Liver (tissue), 9 donors: ENCODE data around the gene EPB42. TPM values are rescaled to one million over a fixed set of nuclear protein-coding genes. Genes with fewer than 3 reads are reported as not detected.

ENCODE experiments used
- DNase-seq: peaks from one replicate; pipeline ENCODE4 v3.0.0-alpha.2; 2017; ENCODE audit warnings: low spot score
- H3K27ac ChIP-seq, 2 donors: one replicate each; pipeline ENCODE4 v1.7.0; 2013; ENCODE audit warnings: inconsistent platforms in 2 of 2, low read length in 2 of 2, control low read depth in 1 of 2, low read depth in 1 of 2, mild to moderate bottlenecking in 1 of 2
- H3K27me3 ChIP-seq, 4 donors: one replicate each; pipeline versions ENCODE4 v1.6.1 to v1.7.0; 2013; ENCODE audit warnings: low read length in 3 of 4, inconsistent platforms in 1 of 4, mild to moderate bottlenecking in 1 of 4, moderate library complexity in 1 of 4; ENCODE audit not compliant: control insufficient read depth in 4 of 4, insufficient read depth in 4 of 4
- H3K36me3 ChIP-seq, 4 donors: one replicate each; pipeline versions ENCODE4 v1.6.1 to v1.7.0; 2013; ENCODE audit warnings: low read length in 3 of 4, mild to moderate bottlenecking in 3 of 4, low read depth in 1 of 4, moderate library complexity in 1 of 4; ENCODE audit not compliant: control insufficient read depth in 4 of 4, insufficient read depth in 3 of 4
- H3K4me1 ChIP-seq, 4 donors: one replicate each; pipeline versions ENCODE4 v1.6.1 to v1.7.0; 2013; ENCODE audit warnings: low read length in 3 of 4, mild to moderate bottlenecking in 3 of 4, moderate library complexity in 1 of 4; ENCODE audit not compliant: control insufficient read depth in 4 of 4, insufficient read depth in 4 of 4
- H3K4me3 ChIP-seq, 3 donors: one replicate each; pipeline versions ENCODE4 v1.6.1 to v1.7.0; 2013; ENCODE audit warnings: low read length in 3 of 3, control low read depth in 1 of 3, low read depth in 1 of 3, mild to moderate bottlenecking in 1 of 3
- H3K9ac ChIP-seq, 2 donors: one replicate each; pipeline ENCODE4 v1.7.0; 2013; ENCODE audit warnings: low read length in 2 of 2, mild to moderate bottlenecking in 2 of 2, moderate library complexity in 2 of 2, control low read depth in 1 of 2, low read depth in 1 of 2
- H3K9me3 ChIP-seq, 4 donors: one replicate each; pipeline versions ENCODE4 v1.6.1 to v1.7.0; 2013; ENCODE audit warnings: low read length in 3 of 4; ENCODE audit not compliant: control insufficient read depth in 4 of 4
- CTCF ChIP-seq: fragments of 150-350 bp; IDR thresholded peaks from 2 replicates; pipeline ENCODE4 v1.5.1; 2017; ENCODE audit warnings: improper control_type of control experiment, low read depth, low read length; ENCODE audit not compliant: missing input control
- FOXA1 ChIP-seq: IDR thresholded peaks from 2 replicates; pipeline ENCODE4 v1.6.1; 2016; ENCODE audit warnings: antibody characterized with exemption
- GABPA ChIP-seq, 2 donors: IDR thresholded peaks in 1 of 2; conservative IDR thresholded peaks in 1 of 2; 2 replicates each; pipeline ENCODE4 v1.6.1; 2016; ENCODE audit warnings: antibody characterized with exemption in 2 of 2, mild to moderate bottlenecking in 1 of 2, moderate library complexity in 1 of 2
- JUND ChIP-seq, 2 donors: IDR thresholded peaks; 2 replicates each; pipeline ENCODE4 v1.6.1; 2016; ENCODE audit warnings: antibody characterized with exemption in 2 of 2
- MAX ChIP-seq: IDR thresholded peaks from 2 replicates; pipeline ENCODE4 v1.6.1; 2016; ENCODE audit warnings: antibody characterized with exemption
- NR2F2 ChIP-seq: IDR thresholded peaks from 2 replicates; pipeline ENCODE4 v1.6.1; 2016; ENCODE audit warnings: antibody characterized with exemption
- RAD21 ChIP-seq, 2 donors: IDR thresholded peaks; 2 replicates each; pipeline ENCODE4 v1.6.1; 2016; ENCODE audit warnings: antibody characterized with exemption in 2 of 2, mild to moderate bottlenecking in 2 of 2
- REST ChIP-seq: IDR thresholded peaks from 2 replicates; pipeline ENCODE4 v1.6.1; 2016; ENCODE audit warnings: antibody characterized with exemption, mild to moderate bottlenecking
- SP1 ChIP-seq: IDR thresholded peaks from 2 replicates; pipeline ENCODE4 v1.6.1; 2018; ENCODE audit warnings: antibody characterized with exemption, mild to moderate bottlenecking
- TAF1 ChIP-seq: conservative IDR thresholded peaks from 2 replicates; pipeline ENCODE4 v1.6.1; 2016; ENCODE audit warnings: antibody characterized with exemption, mild to moderate bottlenecking
- YY1 ChIP-seq: IDR thresholded peaks from 2 replicates; pipeline ENCODE4 v1.6.1; 2016; ENCODE audit warnings: antibody characterized with exemption, mild to moderate bottlenecking
- ZBTB33 ChIP-seq: IDR thresholded peaks from 2 replicates; pipeline ENCODE4 v1.6.1; 2016; ENCODE audit warnings: antibody characterized with exemption
- WGBS: extraction: QIAGEN DNeasy Blood & Tissue Kit; methylation state at CpG from one replicate; pipeline ENCODE4 v1.1.7; 2013; 5-methylcytosine and 5-hydroxymethylcytosine counted together
- polyA plus RNA-seq, 2 donors: library from polyadenylated mRNA; stranded (reverse) in 1 of 2; unstranded in 1 of 2; fragments of 200-250 nt in 1 of 2; fragments of >200 nt in 1 of 2; fragmentation: Nextera tagmentation in 1 of 2; extraction: Ambion mirVana in 1 of 2; gene quantifications; one replicate each; pipeline versions ENCODE4 v1.2.1 to v1.2.3, GENCODE V29; 2013 to 2015
- total RNA-seq, 2 donors: library from RNA; depleted of rRNA; stranded (reverse); fragments of >200 nt; gene quantifications; one replicate each; pipeline ENCODE4 v1.2.3, GENCODE V29; 2014
- donor health status: healthy.
- donor health status: healthy.
- donor health status: healthy.
- donor health status: healthy.
- donor health status: healthy.

EPB42 gene
- total and polyA plus RNA-seq, 4 donors: 0.02 to 247 TPM; not detected in 2

- TF ChIP-seq REST: peak; percentile 16
- TF ChIP-seq TAF1: no peak
- TF ChIP-seq SP1: peak; percentile 69
- peak in 1 of 2 donors; percentile 24 for TF ChIP-seq RAD21 (IDR thresholded peaks at IDR 0.05)
- TF ChIP-seq JUND (IDR thresholded peaks at IDR 0.05): no peak
- peak; percentile 24 for TF ChIP-seq YY1
- no peak for TF ChIP-seq CTCF
- peak; percentile 30 for TF ChIP-seq NR2F2
These were observed 35.4 kb downstream of the EPB42 start, which contains the start of gene CCNDBP1 (continued) for GRCh38 chr15:43185157-43186002.

GRCh38 chr15:43184407-43185124 lies 36.3 kb downstream of the EPB42 start:
- TF ChIP-seq NR2F2 (no peak), GABPA (IDR thresholded peaks at IDR 0.05 in 1 of 2, conservative IDR thresholded peaks at IDR 0.05 in 1 of 2) (no peak), FOXA1 (no peak), SP1 (no peak), MAX (no peak), ZBTB33 (no peak), RAD21 (IDR thresholded peaks at IDR 0.05) (no peak), REST (no peak)
- Histone ChIP-seq H3K27ac (peak overlapping the region in 1 of 2 donors; percentile 89), H3K4me3 (no peak overlapping the region), H3K4me1 (peaks cover 0 to 12% (median 9%) of the 10 kb centered on the region in 4 donors), H3K36me3 (peaks cover 0 to 8% (median 2%) of the 10 kb centered on the region in 4 donors), H3K9ac (no peak overlapping the region), H3K27me3 (no peaks in the 10 kb centered on the region), H3K9me3 (no peaks in the 10 kb centered on the region)
- 86% methylated on average over 9 of the region's 9 CpGs for WGBS
- DNase-seq: no peak
